HCT116 (cell line): ENCODE measurements around the gene STX2.

Experiments used
- EGR1 ChIP-seq: IDR thresholded peaks from 2 replicates; pipeline ENCODE4 v1.6.1; 2012; ENCODE audit warnings: low read depth
- EZH2phosphoT487 ChIP-seq: fragments of 200-600 bp; IDR thresholded peaks from 2 replicates; pipeline ENCODE4 v1.6.1; 2018; ENCODE audit warnings: antibody characterized with exemption, borderline replicate concordance
- JUND ChIP-seq: IDR thresholded peaks from 2 replicates; pipeline ENCODE4 v1.6.1; 2012
- POLR2A ChIP-seq: IDR thresholded peaks from 2 replicates; pipeline ENCODE4 v1.7.0; 2011; ENCODE audit warnings: borderline replicate concordance; ENCODE audit not compliant: insufficient read depth, insufficient read length; ENCODE audit errors: extremely low read depth
- RAD21 ChIP-seq: IDR thresholded peaks from 2 replicates; pipeline ENCODE4 v1.6.1; 2012; ENCODE audit warnings: low read depth, mild to moderate bottlenecking
- SIN3A ChIP-seq: IDR thresholded peaks from 2 replicates; pipeline ENCODE4 v1.6.1; 2012; ENCODE audit warnings: low read depth
- SRF ChIP-seq: IDR thresholded peaks from 2 replicates; pipeline ENCODE4 v1.6.1; 2012; ENCODE audit warnings: low read depth
- TCF7L2 ChIP-seq: IDR thresholded peaks from 2 replicates; pipeline ENCODE4 v1.7.0; 2011; ENCODE audit warnings: borderline replicate concordance, inconsistent platforms; ENCODE audit not compliant: insufficient read depth, insufficient read length; ENCODE audit errors: extremely low read depth
- TF ChIP-seq, protein P1 (sequence below), 3 experiments: fragments of 200-600 bp in 1 of 3; sonication (generic) in 1 of 3; IDR thresholded peaks in 2 of 3; conservative IDR thresholded peaks in 1 of 3; 2 replicates each; pipeline ENCODE4 v1.5.1; 2012 to 2017; ENCODE audit warnings: low read depth in 2 of 3, low read length in 2 of 3, antibody characterized with exemption in 1 of 3, borderline replicate concordance in 1 of 3, control low read depth in 1 of 3, mild to moderate bottlenecking in 1 of 3, mixed read lengths in 1 of 3, mixed run types in 1 of 3, moderate library complexity in 1 of 3; ENCODE audit not compliant: insufficient read depth in 1 of 3
- TF ChIP-seq, protein P2 (sequence below): IDR thresholded peaks from 2 replicates; pipeline ENCODE4 v1.6.1; 2012; ENCODE audit warnings: low read depth

DNA sequence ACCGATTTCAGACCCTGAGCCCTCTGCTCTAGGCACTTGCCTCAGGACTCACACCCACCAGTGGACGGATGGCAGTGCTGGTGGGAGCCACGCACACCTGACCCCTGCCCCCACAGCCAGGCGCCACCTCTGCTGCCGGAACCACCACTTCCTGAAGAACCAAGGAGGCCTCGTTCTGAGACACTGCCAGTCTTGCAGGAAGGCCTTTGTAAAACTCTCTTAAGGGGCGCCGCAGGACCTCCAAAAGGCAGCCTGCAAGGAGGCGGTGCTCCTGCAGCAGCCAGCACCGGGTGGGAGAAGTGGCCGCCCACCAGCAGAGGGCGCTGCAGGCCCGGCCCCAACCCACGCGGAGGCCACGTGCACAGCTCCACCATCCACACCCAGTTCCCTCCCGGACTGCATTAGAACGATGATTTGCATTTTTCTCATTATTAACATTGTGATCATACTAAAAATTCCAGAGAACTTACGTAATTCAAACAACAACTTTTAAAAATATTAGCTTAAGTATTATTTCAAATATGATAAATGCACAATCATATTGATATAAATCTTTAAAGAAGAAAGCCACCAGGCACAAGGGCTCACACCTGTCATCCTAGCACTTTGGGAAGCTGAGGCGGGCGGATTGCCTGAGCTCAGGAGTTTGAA lies 12.8 kb downstream of the STX2 start:
- TF ChIP-seq JUND (no peak), SRF (no peak), RAD21 (peak; percentile 69), EZH2phosphoT487 (no peak), SIN3A (no peak), POLR2A (no peak), TCF7L2 (no peak), EGR1 (no peak)
- TF ChIP-seq, protein P1, sequence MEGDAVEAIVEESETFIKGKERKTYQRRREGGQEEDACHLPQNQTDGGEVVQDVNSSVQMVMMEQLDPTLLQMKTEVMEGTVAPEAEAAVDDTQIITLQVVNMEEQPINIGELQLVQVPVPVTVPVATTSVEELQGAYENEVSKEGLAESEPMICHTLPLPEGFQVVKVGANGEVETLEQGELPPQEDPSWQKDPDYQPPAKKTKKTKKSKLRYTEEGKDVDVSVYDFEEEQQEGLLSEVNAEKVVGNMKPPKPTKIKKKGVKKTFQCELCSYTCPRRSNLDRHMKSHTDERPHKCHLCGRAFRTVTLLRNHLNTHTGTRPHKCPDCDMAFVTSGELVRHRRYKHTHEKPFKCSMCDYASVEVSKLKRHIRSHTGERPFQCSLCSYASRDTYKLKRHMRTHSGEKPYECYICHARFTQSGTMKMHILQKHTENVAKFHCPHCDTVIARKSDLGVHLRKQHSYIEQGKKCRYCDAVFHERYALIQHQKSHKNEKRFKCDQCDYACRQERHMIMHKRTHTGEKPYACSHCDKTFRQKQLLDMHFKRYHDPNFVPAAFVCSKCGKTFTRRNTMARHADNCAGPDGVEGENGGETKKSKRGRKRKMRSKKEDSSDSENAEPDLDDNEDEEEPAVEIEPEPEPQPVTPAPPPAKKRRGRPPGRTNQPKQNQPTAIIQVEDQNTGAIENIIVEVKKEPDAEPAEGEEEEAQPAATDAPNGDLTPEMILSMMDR (IDR thresholded peaks at IDR 0.05 in 2 of 3, conservative IDR thresholded peaks at IDR 0.05 in 1 of 3; ENCODE audit: borderline replicate concordance in 1 of 3, insufficient read depth in 1 of 3, low read depth in 2 of 3, low read length in 2 of 3): peak; percentile 54 to 89 (median 77); a peak in 5 of 6 replicates
- TF ChIP-seq, protein P2, sequence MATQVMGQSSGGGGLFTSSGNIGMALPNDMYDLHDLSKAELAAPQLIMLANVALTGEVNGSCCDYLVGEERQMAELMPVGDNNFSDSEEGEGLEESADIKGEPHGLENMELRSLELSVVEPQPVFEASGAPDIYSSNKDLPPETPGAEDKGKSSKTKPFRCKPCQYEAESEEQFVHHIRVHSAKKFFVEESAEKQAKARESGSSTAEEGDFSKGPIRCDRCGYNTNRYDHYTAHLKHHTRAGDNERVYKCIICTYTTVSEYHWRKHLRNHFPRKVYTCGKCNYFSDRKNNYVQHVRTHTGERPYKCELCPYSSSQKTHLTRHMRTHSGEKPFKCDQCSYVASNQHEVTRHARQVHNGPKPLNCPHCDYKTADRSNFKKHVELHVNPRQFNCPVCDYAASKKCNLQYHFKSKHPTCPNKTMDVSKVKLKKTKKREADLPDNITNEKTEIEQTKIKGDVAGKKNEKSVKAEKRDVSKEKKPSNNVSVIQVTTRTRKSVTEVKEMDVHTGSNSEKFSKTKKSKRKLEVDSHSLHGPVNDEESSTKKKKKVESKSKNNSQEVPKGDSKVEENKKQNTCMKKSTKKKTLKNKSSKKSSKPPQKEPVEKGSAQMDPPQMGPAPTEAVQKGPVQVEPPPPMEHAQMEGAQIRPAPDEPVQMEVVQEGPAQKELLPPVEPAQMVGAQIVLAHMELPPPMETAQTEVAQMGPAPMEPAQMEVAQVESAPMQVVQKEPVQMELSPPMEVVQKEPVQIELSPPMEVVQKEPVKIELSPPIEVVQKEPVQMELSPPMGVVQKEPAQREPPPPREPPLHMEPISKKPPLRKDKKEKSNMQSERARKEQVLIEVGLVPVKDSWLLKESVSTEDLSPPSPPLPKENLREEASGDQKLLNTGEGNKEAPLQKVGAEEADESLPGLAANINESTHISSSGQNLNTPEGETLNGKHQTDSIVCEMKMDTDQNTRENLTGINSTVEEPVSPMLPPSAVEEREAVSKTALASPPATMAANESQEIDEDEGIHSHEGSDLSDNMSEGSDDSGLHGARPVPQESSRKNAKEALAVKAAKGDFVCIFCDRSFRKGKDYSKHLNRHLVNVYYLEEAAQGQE: no peak
